DMS79 treated with DMSO at 0.1 percent for 48 hours (cell line): ENCODE measurements around the gene DENND1A.
"Not testable (repeated sequence)": the region's sequence is repeated elsewhere in the genome, so short reads cannot be mapped to it uniquely, and the experiment has no call there.

ENCODE experiments used
- DNase-seq: peaks from one replicate; lab custom pipeline; 2025; lab: John Stamatoyannopoulos, UW

DENND1A gene

DNA sequence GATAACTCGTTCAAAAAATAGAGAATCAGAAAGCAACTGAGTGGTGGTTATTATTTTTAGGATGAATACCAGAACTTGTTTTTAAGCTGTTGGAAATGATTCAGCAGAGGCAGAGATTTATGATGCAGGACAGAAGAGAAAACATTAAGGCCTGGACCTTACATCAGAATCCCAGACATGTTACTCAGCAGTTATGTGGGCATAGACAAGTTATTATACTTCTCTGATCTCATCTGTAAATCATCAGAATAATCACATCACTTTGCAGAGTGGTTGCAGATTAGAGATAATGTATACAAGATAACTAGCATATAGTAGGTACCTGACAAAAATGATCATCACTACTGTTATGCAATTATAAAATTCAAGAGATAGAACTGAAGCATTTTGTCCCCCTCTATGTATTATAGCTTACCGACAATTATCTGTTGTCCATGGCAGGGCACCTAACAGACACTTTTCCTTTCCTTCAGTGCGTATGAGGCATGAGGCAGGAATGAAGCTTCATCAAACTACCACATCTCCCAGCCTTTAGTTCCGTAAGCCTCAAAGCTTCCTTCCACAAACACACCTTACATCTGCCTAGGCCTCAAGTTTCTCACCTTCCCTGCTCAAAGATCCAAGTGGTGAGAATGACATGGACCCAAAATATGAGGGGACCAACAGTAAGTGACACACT lies 165.9 kb downstream of the DENND1A start:
- no peak for DNase-seq

DNA sequence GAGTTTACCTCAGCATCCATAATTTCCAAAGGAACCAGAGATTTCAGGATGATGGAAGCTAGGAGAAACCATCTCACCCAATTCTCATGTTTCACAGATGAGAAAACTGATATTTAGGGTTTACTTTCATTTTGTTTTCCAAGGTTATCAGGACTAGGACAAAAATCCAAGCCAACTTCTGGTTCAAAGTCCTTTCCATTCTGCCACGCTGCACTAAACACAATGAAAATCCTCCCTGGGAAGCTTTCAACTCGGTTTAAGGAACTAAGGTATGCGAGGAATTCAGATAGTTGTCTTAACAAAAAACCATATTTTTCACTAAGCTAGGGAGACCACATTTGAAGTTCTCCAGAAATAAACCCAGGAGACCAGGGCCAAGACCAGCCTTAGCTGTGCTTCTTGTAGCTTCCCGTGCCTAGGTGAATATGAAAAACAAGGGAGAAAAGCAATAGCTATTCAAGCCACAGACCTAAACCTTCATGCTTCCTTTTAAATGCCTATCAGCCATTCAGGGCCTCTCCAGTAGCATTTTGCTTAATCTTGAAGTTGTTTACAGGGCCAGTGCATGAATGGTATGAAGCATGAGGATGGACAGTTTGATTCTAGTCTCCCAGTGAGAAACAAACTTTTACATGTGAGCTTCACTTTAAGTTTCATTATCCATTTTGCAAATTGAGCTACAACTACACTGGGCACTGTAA lies 167.9 kb downstream of the DENND1A start:
- no peak for DNase-seq

DNA sequence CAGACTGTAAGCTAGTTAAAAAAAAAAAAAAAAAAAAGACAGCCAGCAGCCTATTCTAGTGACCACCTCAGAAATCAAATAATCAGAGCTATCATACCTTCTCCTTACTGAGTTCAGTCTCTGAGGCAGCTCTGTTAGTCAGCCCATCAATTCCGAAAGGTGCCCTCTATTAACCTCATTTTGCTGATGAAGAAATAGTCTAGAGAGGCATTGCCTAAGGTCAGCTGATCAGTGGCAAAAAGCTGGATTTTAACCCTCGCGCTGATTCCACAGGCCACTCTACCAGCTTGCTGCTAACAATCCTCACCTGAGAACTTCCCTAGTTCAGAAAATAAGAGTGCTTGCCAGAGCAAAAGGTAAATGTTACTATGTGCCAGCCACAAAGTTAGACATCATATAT lies 172.0 kb downstream of the DENND1A start:
- DNase-seq = no peak

GRCh38 chr9:123757547-123757946 lies 172.4 kb downstream of the DENND1A start:
- no peak for DNase-seq

DNA sequence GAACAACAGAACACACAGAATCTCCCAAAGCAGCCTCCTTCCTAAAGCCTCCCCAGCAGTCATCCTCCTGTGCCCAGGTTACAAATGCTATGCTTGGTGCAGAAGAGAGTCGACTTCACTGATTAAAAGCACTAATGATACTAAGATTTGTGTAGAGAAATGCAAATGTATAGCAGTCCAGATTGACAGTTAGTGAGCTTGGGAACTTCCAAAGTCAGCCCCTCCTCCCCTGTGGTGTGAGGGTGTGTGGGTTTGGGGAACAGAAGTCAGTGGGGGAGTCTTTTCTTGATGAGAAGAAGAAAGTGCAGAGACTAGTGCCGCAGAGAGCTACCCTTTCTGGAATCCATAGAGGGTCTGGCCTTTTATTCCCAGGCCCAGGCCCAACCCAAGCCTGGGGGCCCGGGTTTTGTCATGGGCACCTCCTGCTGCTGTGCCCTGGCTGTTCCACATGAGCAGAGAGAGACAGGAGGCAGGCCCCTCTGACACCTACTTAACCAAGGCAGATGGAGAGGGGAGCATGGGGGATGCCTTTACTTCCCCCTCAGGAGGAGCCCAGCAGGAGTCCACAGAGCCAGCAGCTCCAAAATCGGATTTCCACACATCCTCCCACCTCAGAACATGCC lies 173.3 kb downstream of the DENND1A start:
- no peak for DNase-seq

DNA sequence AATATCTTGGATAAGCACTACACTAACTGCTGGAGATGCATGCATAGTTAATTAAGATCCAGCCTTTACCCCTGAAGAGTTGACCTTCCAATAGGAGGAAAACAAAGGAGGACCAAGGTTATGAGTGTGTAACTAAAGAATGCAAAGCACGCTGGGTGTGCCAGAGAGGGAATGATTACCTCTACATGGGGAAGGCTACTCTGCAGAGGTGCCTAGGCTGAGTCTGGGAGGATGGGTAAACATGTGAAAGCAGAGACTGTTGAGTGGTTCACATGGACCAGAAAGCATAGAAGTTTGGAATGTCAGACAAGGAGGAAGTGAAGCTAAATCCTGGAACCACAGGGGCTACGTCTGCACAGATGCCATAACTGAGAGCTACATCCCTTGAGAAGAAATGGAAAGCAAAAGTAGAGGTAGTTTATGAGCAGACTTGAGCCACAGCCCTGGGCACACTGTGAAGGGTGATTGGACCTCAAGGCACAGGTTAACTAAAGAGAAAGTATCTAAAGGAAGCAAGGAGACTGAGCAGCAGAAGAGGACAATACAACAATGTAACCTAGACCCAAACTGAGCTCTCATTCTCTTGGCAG lies 176.2 kb downstream of the DENND1A start:
- DNase-seq = no peak

GRCh38 chr9:123753016-123753415 lies 176.9 kb downstream of the DENND1A start:
- DNase-seq = no peak

- no peak for DNase-seq
Observed at GRCh38 chr9:123749580-123750202, 180.2 kb downstream of the DENND1A start.

DNA sequence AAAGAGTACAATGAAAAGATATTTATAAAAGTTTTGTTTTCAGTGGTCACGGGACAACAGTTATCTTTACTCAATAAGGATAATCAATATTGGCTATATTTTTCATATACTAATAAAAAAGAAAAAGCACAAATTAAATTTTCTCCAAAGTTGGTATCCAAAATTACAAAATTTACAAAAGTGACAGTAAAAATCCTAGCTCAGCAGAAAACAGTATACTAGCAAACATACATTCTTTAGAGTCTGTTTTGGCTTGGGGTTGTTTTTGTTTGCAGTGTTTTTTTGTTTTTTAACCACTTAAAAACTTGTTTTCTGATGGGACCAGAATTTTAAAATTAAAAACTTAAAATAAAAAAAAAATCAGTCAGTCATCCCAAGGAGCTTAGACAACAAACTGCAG lies 183.2 kb downstream of the DENND1A start:
- DNase-seq = no peak

- DNase-seq = no peak
Observed at GRCh38 chr9:123745933-123746332, 184.0 kb downstream of the DENND1A start.

GRCh38 chr9:123745451-123745850 lies 184.5 kb downstream of the DENND1A start:
- no peak for DNase-seq

- DNase-seq = no peak
Observed at GRCh38 chr9:123743737-123744136, 186.2 kb downstream of the DENND1A start.

DNA sequence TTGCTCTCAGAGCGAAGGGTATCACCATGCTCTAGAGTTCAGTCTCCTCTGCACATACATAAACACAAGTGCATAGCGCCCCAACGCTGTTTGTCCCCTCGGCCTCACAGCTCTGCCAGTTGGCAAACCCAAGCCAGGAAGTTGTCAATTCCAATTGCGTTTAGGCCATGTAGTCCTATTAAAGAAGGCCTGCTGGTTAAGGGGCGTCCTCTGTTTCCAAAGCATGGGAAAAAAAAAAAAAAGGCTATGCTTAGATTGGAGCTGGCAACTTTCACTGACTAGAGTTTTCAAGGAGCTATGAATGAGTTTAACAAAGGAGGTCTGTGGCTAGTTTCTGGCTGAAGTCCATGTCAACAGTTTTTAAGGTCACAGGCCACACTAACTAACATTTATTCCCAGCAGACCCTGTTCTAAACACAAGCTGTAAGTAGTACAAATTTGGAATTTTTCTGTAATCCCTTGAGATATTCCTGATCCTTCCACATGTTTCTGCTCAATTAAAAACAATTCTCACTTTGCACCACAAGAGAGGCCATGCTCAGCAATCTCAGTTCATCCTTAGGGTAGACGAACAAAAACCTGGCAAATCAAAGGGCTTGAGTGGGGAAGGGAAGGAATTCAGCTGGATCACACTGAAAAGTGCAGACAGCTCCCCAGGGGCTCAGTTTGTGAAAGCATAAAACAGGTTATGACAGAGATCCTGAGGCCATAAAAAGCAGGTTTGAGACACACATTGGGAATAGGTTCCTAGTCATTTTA lies 187.7 kb downstream of the DENND1A start:
- peak; percentile 35 for DNase-seq

DNA sequence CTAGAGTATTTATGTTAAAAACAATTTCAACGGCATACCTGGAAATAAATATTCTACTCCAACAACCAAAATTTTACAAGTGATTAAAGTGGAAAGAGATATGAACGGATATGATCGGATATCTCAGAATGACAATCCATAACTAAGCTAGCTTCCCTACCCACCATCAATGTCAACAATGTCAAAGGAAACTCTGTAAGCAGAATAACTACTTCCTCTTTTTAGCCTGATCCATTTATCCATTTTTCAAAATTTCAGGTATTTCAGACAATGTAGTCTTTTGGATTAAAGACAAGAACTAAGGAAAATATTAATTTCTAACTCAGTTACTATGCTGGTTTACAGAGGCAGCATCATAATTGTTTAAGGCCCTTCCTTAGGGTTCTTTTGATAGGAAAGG lies 188.7 kb downstream of the DENND1A start:
- DNase-seq = no peak

DNA sequence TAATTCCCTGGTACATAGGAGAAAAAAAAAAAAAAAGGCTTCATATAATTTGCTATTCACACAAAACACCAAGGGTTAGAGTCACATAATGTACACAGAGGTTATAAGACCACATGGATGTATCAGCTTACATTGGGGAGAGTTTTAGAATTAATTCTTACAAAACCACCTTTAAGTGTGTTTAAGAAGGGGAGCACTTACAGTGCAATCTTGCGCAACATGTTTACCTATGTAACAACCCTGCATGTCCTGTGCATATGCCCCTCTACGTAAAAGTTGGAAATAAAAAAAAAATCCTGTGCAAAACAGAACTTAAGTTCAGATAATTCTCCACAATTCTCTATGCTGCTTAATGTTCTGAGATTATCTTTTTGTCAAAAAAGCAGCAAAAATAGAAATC lies 190.0 kb downstream of the DENND1A start:
- no peak for DNase-seq

DNA sequence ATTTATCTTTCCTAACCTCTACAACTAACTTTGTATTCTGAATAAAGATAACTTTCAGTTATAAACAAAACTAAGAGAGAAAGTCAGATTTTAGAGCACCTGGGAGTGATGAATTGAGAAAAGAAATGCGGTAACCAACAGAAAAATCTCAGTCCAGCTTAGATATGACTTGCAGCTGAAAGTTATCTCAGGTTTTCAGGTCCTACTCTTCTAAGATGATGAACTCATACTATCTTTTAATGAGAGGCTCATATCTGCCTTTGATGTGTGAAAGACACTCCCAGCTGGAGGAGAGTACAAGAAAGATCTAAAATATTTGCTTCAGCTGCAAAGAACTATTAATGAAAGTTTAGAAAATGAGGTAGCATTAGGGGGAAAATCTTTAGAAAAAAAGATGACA lies 190.5 kb downstream of the DENND1A start:
- no peak for DNase-seq

GRCh38 chr9:123738648-123739047 lies 191.3 kb downstream of the DENND1A start:
- DNase-seq = no peak

DNA sequence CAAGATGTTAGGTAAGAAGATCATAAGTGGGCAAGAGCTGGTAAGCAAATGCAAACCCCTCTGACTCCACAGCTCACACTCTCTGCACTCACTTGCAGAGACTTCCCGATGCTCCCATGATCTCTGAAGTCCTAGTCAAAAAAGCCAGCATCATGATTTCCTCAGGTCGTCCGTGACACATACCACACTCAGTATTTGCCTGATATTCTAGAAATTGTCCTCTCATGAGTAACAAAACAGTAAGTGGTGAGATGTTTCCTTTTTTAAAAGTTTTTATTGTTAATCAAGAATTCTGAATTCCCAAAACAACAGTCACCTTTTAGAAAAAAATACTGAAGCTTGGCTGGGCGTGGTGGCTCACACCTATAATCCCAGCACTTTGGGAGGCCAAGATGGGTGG lies 194.6 kb downstream of the DENND1A start:
- DNase-seq = no peak

DNA sequence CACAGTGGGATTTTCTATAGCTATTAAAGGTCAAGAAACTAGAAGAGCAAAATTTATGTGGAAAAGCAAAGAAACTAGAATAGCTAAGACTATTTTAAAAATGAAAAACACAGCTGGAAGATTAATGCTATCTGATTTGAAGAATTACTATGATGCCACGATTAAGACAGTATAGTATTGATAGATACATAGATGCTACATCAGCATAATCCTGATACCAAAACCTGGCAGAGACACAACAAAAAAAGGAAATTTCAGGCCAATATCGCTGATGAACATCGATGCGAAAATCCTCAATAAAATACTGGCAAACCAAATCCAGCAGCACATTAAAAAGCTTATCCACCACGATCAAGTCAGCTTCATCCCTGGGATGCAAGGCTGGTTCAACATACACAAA lies 201.4 kb downstream of the DENND1A start:
- DNase-seq = not testable (repeated sequence)

DNA sequence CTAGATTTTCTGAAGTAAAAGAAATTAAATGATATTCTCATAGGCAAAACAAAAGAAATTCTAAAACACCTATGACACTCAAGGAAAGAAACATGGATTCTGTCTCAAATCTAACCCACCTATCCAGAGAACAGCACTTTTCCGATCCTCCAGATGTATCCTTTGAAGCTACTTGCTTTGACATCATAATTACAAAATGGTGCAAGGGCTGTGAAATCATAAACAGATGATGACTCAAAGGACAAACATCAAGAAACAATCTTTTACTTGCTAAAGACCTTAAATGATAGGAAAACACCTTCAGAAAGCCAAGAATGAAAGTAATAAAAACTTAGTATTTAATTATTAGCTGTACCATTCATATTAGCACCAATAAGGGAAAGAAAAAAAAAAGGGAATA lies 202.6 kb downstream of the DENND1A start:
- DNase-seq = no peak

- DNase-seq = no peak
Observed at GRCh38 chr9:123725389-123725788, 204.5 kb downstream of the DENND1A start.
